ENCODE results near the gene OR10H4. TPM values are rescaled to one million over a fixed set of nuclear protein-coding genes. Genes with fewer than 3 reads are reported as not detected.

OR10H4 gene
- total and polyA plus RNA-seq, 11 donors = not detected

DNA sequence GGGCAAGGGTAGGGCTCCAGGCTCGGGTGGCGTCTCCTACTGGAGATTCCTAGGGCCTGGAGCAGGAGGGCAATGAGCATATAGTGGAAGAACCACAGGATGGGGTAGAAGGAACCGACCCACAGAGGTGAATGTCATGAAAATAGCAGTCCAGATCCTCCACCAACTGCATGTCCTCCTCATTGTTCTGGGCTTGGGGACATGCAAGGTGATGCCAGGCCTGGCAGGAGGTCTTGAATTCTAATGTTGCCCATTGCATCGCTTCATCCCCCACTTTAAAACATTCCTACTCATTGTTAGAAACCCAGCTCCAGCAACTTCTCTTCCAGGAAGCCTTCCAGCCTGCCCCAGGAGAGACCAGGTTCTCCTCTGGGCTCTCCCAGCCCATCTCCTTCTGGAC lies 49.4 kb downstream of the OR10H4 start:
- H3K4me1 ChIP-seq = peaks cover 0 to 23% (median 0%) of the 10 kb centered on the region in 12 donors
- no peak for DNase-seq
- peaks cover 0 to 1% (median 0%) of the 10 kb centered on the region in 9 donors for H3K27me3 ChIP-seq
- H3K27ac ChIP-seq = no peak overlapping the region
- intact Hi-C loops (cut with DNase I) = no loop called here
- 61 to 71% (median 66%) methylated on average over 3 to 4 of the region's 4 CpGs for WGBS, 4 donors
- H3K4me3 ChIP-seq = no peak overlapping the region
- no peak for TF ChIP-seq POLR2A (IDR thresholded peaks at IDR 0.05)
- TF ChIP-seq, protein P1, sequence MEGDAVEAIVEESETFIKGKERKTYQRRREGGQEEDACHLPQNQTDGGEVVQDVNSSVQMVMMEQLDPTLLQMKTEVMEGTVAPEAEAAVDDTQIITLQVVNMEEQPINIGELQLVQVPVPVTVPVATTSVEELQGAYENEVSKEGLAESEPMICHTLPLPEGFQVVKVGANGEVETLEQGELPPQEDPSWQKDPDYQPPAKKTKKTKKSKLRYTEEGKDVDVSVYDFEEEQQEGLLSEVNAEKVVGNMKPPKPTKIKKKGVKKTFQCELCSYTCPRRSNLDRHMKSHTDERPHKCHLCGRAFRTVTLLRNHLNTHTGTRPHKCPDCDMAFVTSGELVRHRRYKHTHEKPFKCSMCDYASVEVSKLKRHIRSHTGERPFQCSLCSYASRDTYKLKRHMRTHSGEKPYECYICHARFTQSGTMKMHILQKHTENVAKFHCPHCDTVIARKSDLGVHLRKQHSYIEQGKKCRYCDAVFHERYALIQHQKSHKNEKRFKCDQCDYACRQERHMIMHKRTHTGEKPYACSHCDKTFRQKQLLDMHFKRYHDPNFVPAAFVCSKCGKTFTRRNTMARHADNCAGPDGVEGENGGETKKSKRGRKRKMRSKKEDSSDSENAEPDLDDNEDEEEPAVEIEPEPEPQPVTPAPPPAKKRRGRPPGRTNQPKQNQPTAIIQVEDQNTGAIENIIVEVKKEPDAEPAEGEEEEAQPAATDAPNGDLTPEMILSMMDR (IDR thresholded peaks at IDR 0.05) = no peak
- no peak for ATAC-seq
- H3K9me3 ChIP-seq = no peaks in the 10 kb centered on the region
- H3K36me3 ChIP-seq = no peaks in the 10 kb centered on the region

Other genes starting within 250 kb of the OR10H4 start
- not detected for gene OR10H2, start 221.0 kb upstream of the OR10H4 start, total RNA-seq
- gene OR10H2, start 221.0 kb upstream of the OR10H4 start, polyA plus RNA-seq = not detected
- gene OR10H3, start 211.0 kb upstream of the OR10H4 start, total RNA-seq = not detected
- gene OR10H3, start 211.0 kb upstream of the OR10H4 start, polyA plus RNA-seq = not detected
- not detected for gene OR10H5, start 161.3 kb upstream of the OR10H4 start, total RNA-seq
- gene OR10H5, start 161.3 kb upstream of the OR10H4 start, polyA plus RNA-seq = not detected
- gene OR10H1, start 133.3 kb upstream of the OR10H4 start, total RNA-seq = under 1 TPM in 1 of 9 donors, not detected in 8; 0.07 TPM
- not detected for gene OR10H1, start 133.3 kb upstream of the OR10H4 start, polyA plus RNA-seq
- not detected for gene CYP4F2, start 50.9 kb upstream of the OR10H4 start, total RNA-seq
- gene CYP4F2, start 50.9 kb upstream of the OR10H4 start, polyA plus RNA-seq = not detected
- 1 to 10 TPM in 2 of 9 donors, under 1 TPM in 4, not detected in 3; 0.07 to 1.6 (median 0.27) TPM for gene CYP4F11, start 14.5 kb upstream of the OR10H4 start, total RNA-seq
- gene CYP4F11, start 14.5 kb upstream of the OR10H4 start, polyA plus RNA-seq = under 1 TPM in 1 of 2 donors, not detected in 1; 0.27 TPM
- gene TPM4, start 127.5 kb downstream of the OR10H4 start, total RNA-seq = 100 to 1,000 TPM in 3 of 9 donors, 10 to 100 TPM in 6; 49.2 to 260 (median 92.1) TPM
- gene TPM4, start 127.5 kb downstream of the OR10H4 start, polyA plus RNA-seq = 100 to 1,000 TPM in 1 of 2 donors, 10 to 100 TPM in 1; 65.0 to 175 TPM
- 10 to 100 TPM; 10.9 to 53.7 (median 23.7) TPM for gene RAB8A, start 162.9 kb downstream of the OR10H4 start, total RNA-seq
- 10 to 100 TPM in 1 of 2 donors, 1 to 10 TPM in 1; 7.8 to 32.2 TPM for gene RAB8A, start 162.9 kb downstream of the OR10H4 start, polyA plus RNA-seq
- 1 to 10 TPM in 2 of 9 donors, under 1 TPM in 3, not detected in 4; 0.16 to 1.8 (median 0.44) TPM for gene HSH2D, start 194.7 kb downstream of the OR10H4 start, total RNA-seq
- gene HSH2D, start 194.7 kb downstream of the OR10H4 start, polyA plus RNA-seq = under 1 TPM; 0.12 to 0.30 TPM
- not detected for gene CIB3, start 224.5 kb downstream of the OR10H4 start, total RNA-seq
- gene CIB3, start 224.5 kb downstream of the OR10H4 start, polyA plus RNA-seq = not detected
- 10 to 100 TPM; 32.0 to 71.8 (median 37.5) TPM for gene FAM32A, start 236.4 kb downstream of the OR10H4 start, total RNA-seq
- 10 to 100 TPM; 34.1 to 94.5 TPM for gene FAM32A, start 236.4 kb downstream of the OR10H4 start, polyA plus RNA-seq
- 10 to 100 TPM; 39.3 to 83.8 (median 47.8) TPM for gene AP1M1, start 248.9 kb downstream of the OR10H4 start, total RNA-seq
- 10 to 100 TPM; 26.2 to 93.4 TPM for gene AP1M1, start 248.9 kb downstream of the OR10H4 start, polyA plus RNA-seq